ENCODE results near the gene ADAMTS9. TPM values are rescaled to one million over a fixed set of nuclear protein-coding genes. Genes with fewer than 3 reads are reported as not detected.

Gene ADAMTS9
- polyA plus RNA-seq, 1 experiment: 0.16 TPM

DNA sequence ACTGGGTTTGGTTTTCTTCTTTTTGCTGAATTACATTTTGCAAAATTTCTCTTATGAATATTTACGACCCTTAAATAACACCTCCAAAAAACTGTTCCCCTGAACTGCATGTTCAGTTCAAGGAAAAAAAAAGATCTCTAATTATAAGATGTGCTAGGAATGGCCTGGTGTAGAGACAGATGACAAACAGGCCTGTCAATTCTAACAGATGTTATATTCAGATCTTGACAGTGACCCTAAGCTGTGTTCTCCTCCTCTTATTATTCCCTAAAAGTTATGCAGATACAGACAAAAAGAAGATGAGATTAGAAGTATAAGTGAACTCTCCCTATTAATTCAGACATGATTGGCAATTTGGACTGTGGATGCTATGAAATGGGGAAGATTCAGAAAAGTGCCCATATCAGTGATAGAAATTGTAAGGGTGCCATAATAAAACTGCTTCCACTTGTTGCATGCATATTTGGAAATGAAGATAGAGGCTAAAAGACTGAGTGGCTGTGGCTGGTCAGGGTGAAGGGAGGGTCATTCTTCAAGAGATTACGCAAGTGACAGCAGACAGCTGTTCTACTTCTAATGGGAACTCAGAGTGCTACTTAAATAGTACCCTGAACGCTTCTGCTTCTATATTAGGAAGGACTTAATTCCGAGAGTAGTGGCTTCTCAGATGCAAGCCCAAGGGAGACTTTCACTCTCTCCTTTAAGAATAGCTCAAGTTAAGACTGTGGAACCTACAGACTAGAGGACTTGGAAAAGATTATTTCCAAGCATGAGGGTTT is 75.5 kb downstream of the ADAMTS9 start:
- DNase-seq (ENCODE audit: low read depth): no peak
- Histone ChIP-seq H3K36me3 (ENCODE audit: control insufficient read depth, insufficient read depth, low read length) (no peaks in the 10 kb centered on the region), H3K27me3 (ENCODE audit: control insufficient read depth, insufficient read depth, low read length) (no peaks in the 10 kb centered on the region; the same call in 1 of the 2 replicates), H3K4me3 (ENCODE audit: low read depth, low read length) (no peak overlapping the region)
- TF ChIP-seq, protein P1, sequence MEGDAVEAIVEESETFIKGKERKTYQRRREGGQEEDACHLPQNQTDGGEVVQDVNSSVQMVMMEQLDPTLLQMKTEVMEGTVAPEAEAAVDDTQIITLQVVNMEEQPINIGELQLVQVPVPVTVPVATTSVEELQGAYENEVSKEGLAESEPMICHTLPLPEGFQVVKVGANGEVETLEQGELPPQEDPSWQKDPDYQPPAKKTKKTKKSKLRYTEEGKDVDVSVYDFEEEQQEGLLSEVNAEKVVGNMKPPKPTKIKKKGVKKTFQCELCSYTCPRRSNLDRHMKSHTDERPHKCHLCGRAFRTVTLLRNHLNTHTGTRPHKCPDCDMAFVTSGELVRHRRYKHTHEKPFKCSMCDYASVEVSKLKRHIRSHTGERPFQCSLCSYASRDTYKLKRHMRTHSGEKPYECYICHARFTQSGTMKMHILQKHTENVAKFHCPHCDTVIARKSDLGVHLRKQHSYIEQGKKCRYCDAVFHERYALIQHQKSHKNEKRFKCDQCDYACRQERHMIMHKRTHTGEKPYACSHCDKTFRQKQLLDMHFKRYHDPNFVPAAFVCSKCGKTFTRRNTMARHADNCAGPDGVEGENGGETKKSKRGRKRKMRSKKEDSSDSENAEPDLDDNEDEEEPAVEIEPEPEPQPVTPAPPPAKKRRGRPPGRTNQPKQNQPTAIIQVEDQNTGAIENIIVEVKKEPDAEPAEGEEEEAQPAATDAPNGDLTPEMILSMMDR (IDR thresholded peaks at IDR 0.05; ENCODE audit: insufficient read depth, low read depth, low read length): no peak
- ChIA-PET CTCF (interaction anchor here (0.7 to 1.5 kb wide), 2 partner anchors 8 to 559 kb away, joined by 3 read pairs; no protein-coding TSS in a partner anchor), POLR2A (no interaction called here)

DNA sequence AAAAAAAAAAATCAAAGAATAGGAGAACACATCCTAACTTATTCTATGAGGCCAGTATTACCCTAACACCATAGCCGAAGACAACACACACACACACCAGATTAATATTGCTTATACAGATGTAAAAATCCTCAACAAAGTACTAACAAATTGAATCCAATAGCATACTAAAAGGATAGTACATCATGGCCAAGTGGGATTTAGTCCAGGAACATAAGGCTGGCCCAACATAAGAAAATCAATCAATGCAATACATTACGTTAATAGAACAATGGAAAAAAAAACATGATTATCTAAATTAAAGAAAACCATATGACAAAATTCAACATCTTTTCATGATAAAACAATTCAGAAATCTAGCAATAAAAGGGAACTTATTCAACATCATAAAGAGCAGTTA is 79.1 kb downstream of the ADAMTS9 start:
- TF ChIP-seq, protein P1 (IDR thresholded peaks at IDR 0.05; ENCODE audit: insufficient read depth, low read depth, low read length): no peak
- Histone ChIP-seq H3K36me3 (ENCODE audit: control insufficient read depth, insufficient read depth, low read length) (no peaks in the 10 kb centered on the region), H3K27me3 (ENCODE audit: control insufficient read depth, insufficient read depth, low read length) (no peaks in the 10 kb centered on the region; the same call in 1 of the 2 replicates), H3K4me3 (ENCODE audit: low read depth, low read length) (no peak overlapping the region)
- no peak for DNase-seq (ENCODE audit: low read depth)
- POLR2A ChIA-PET: no interaction called here
- CTCF ChIA-PET: no interaction called here

DNA sequence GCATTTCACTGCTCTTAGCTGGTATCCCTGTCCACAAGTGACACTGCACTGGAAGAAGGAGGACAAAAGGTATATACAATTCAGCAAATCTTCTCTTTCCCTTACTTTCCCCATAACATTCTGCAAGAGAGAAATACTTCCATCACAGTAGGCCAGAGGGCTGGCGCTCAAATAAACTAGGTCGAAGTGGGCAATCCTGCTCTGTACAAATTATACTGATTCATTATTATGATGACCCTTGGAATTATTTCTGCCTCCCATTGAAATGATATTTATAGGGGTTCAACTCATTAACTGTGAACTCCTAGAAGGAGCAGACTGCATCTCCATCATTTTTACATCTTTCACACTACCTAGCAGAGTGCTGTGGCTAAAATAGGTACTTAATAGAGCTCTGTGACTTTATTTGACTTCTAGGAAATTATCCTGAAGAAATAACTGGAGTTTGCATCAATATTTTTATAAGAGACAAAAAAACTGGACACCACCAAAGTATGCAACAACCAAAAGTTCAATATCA is 80.7 kb downstream of the ADAMTS9 start:
- CTCF ChIA-PET: interaction anchor here (1.0 kb wide), 1 partner anchor 11 kb away, joined by 4 read pairs; no protein-coding TSS in a partner anchor
- Histone ChIP-seq H3K27me3 (ENCODE audit: control insufficient read depth, insufficient read depth, low read length) (no peaks in the 10 kb centered on the region), H3K36me3 (ENCODE audit: control insufficient read depth, insufficient read depth, low read length) (no peaks in the 10 kb centered on the region), H3K4me3 (ENCODE audit: low read depth, low read length) (no peak overlapping the region)
- TF ChIP-seq, protein P1 (IDR thresholded peaks at IDR 0.05; ENCODE audit: insufficient read depth, low read depth, low read length): no peak
- POLR2A ChIA-PET: no interaction called here
- no peak for DNase-seq (ENCODE audit: low read depth)

DNA sequence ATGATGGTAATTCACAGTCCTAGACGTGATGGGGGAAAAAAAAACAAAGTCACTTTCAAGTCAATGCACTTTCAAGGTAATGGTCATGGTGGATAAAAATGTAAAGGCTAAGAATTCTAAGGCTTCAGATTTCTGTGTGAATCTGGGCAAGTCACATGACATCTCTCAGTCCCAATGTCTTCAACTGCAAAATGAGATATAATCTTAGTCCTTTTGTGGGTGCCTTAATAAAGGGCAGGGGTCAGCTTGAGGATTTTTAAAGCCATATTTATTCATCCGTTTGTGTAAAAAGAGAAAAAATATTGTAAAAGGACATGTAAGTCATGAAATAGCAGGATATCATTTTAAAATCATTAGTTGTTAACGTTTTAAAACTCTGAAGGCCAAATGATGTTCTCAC is 83.5 kb downstream of the ADAMTS9 start:
- no peak for DNase-seq (ENCODE audit: low read depth)
- Histone ChIP-seq H3K4me3 (ENCODE audit: low read depth, low read length) (no peak overlapping the region), H3K27me3 (ENCODE audit: control insufficient read depth, insufficient read depth, low read length) (no peaks in the 10 kb centered on the region), H3K36me3 (ENCODE audit: control insufficient read depth, insufficient read depth, low read length) (no peaks in the 10 kb centered on the region)
- TF ChIP-seq, protein P1 (IDR thresholded peaks at IDR 0.05; ENCODE audit: insufficient read depth, low read depth, low read length): no peak
- CTCF ChIA-PET: interaction anchor here (1.2 kb wide), 1 partner anchor 8 kb away, joined by 3 read pairs; no protein-coding TSS in a partner anchor
- POLR2A ChIA-PET: no interaction called here

DNA sequence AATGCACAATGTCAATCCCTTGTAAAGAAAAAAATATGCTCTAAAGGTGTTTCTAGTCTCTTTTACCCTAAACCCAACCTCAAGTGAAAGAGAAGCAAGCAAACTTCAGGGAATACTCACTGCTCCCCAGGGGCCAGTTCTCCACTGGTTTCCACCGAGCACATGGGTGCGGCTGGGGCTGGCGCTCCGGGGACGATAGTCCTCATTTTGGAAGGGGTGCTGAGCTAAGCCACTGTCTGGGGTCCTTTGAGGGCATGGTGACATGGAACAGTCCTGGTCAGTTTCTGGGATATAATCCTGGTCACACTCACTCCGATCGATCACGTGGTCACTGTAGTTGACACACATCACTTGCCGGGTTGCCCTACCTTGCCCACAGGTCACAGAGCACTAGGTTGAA is 86.0 kb downstream of the ADAMTS9 start:
- TF ChIP-seq, protein P1 (IDR thresholded peaks at IDR 0.05; ENCODE audit: insufficient read depth, low read depth, low read length): no peak
- DNase-seq (ENCODE audit: low read depth): no peak
- ChIA-PET POLR2A (no interaction called here), CTCF (no interaction called here)
- H3K27me3 ChIP-seq (ENCODE audit: control insufficient read depth, insufficient read depth, low read length): no peaks in the 10 kb centered on the region
- no peak overlapping the region for H3K4me3 ChIP-seq (ENCODE audit: low read depth, low read length)
- H3K36me3 ChIP-seq (ENCODE audit: control insufficient read depth, insufficient read depth, low read length): no peaks in the 10 kb centered on the region

Measured in BJ (cell line).